GM12873 (cell line): ENCODE data around the gene UBE2E1.
A peak's percentile ranks its signal among the peaks of the same experiment; 100 is the strongest.

Experiments
- TF ChIP-seq, protein P1 (sequence below): IDR thresholded peaks from 2 replicates; pipeline ENCODE4 v1.5.1; 2012; ENCODE audit warnings: low read depth, mild to moderate bottlenecking, moderate library complexity, low read length, control low read depth; ENCODE audit not compliant: insufficient read depth; ENCODE audit errors: missing control alignments

The UBE2E1 gene

DNA sequence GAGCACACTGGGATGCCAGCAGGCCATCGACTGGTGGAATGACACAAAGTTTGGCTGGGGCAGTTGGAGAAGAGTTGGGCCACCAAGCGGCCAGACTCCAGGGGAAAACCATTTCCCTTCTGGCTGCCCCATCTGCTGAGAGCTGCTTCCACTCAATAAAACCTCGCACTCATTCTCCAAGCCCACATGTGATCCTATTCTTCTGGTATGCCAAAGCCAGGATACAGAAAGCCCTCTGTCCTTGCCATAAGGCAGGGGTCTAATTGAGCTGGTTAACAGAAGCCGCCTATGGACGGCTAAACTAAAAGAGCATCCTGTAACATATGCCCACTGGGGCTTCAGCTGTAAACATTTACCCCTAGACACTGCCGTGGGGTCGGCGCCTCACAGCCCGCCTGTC, 55.9 kb downstream of the UBE2E1 start:
- TF ChIP-seq, protein P1, sequence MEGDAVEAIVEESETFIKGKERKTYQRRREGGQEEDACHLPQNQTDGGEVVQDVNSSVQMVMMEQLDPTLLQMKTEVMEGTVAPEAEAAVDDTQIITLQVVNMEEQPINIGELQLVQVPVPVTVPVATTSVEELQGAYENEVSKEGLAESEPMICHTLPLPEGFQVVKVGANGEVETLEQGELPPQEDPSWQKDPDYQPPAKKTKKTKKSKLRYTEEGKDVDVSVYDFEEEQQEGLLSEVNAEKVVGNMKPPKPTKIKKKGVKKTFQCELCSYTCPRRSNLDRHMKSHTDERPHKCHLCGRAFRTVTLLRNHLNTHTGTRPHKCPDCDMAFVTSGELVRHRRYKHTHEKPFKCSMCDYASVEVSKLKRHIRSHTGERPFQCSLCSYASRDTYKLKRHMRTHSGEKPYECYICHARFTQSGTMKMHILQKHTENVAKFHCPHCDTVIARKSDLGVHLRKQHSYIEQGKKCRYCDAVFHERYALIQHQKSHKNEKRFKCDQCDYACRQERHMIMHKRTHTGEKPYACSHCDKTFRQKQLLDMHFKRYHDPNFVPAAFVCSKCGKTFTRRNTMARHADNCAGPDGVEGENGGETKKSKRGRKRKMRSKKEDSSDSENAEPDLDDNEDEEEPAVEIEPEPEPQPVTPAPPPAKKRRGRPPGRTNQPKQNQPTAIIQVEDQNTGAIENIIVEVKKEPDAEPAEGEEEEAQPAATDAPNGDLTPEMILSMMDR, result no peak

DNA sequence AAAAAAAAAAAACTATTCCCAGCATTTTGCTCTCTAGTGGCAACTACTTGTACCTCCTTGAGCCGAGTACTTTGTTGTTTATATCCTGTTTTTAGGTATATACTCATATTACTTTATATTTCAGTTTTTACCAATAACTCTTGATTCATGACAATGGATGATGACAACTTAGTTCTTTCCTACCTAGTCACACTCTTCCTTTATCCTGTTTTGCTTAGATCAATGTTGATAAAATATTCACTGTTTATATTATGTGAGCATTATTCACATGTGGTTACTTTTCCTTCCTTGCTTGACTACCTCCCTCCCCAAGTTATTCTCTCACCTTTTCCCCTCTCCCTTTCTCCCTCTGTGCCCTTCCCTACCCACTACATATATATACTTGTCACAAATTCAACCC, 57.3 kb downstream of the UBE2E1 start:
- TF ChIP-seq, protein P1, result no peak

DNA sequence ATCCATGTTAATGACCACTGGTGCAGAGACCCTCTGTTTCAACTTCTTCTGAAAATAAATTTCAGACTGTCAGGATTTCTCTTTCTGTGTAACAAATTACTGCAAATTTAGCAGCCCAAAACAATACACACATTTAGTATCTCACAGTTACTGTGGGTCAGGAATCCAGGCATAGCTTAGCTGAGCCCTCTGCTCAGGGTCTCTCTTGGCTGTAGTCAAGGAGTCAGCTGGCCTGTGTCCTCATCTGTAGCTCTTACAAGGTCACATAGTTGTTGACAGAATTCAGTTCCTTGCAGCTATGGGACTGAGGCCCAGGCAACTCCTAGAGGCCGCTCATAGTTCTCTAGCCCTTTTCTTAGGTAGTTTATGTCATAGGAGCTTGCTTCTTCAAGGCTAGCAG, 59.2 kb downstream of the UBE2E1 start:
- TF ChIP-seq, protein P1, result no peak

DNA sequence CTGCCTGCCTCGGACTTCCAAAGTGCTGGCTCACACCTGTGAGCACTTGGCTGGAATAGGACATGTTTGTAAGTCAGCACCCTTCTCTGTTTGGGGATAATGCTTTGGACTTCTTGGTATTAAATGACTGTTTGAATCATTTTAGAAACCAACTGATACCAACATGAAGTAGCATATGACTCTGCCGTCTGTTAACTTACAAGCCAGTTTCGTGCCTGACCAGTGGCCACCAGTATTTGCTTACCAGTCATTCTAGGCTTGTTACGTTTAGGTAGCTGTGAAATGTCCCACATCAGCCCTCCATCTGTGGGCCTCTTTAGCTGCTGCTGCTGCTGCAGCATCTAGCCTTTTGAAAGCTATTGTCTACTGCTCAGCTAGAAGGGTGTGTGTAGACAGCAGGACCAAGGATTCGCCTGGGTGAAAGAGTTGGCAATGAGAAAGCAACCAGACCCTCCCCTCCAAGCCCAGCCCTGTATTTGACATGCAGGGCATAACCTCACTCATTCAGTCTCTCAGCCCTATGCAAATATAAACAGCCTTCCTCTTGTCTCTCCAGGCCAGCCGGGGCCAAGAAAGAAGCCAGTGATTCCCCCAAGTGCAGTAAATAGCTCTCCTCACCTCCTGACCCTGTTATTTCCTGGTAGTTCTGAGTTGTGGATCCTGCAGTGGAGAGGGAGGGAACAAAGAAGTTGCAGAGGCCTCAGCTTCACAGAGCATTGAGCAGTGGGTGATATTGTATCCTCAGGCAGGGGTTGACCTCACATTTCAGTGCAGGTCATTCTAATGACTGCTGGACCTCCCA, 60.0 kb downstream of the UBE2E1 start:
- TF ChIP-seq, protein P1, result no peak

DNA sequence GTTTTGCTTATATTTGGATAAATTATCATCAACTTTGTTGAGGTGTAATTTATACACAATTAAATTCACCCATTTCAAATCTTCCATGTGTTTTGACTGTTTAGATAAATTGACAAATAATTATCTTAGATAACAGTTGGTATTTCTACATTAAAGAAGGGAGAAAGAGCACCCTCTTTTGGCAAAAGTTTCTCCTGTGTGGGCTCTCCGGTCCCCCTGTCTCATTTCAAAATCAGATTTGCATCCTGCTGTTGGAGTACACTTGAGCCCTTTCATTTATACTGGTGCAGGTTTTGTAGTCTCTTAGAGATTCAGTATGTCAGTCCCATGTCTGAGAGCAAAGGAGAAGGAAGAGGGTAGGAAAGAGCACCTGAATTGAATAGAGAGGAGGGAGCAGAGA, 61.6 kb downstream of the UBE2E1 start:
- TF ChIP-seq, protein P1, result peak; percentile 25

DNA sequence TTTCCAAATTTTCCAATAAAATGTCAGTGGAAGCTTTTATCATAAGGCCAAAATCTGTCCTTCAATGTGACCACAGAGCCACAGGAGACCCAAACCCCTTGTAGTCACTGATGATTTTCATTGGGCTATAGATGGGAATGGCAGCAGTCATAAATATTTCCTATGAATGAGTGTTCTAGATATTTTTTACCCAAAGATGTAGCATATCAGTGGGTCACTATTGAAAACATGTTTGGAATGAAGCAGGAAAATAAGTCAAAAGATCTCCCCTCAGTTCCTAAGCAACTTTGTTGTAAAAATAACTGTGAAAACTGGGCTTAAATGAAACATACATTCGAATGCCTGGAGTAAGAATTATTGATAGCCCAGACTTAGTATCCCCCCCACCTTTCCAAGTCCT, 62.1 kb downstream of the UBE2E1 start:
- TF ChIP-seq, protein P1, result no peak

DNA sequence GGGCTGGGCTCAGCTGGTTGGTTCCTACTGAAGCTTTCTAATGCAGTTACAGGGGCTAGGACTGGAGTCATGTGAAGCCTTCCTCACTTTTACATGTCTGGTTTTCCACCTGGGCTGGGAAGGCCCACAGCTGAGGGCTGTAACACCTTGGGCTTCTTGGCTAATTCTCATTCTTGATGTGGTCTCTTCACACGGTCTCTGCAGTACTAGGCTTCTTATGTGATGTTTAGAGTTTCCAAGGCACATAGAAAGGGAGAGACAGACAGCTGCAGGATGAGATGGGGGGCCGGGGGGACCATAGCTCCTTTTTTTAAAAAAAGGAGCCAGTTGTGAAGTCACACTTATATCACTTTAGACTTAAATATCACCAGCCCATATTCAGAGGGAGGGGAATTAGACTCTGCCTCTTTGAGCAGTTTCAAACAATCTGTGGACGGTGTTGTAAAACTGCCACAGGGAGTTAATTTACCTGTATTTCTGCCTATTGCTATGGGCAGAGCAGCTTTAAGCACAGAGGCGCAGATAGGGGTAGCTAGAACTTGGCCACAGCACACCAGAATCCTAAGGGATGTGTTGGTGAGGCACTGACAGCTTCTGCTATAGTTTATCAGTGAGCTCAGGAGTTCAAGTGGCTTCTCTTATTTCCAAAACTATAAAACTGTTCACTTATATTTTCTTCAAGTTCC, 64.4 kb downstream of the UBE2E1 start:
- TF ChIP-seq, protein P1, result no peak
